Skeletal muscle satellite cell (primary cell): ENCODE results near the gene IFNK.
"Not testable (repeated sequence)": the region's sequence is repeated elsewhere in the genome, so short reads cannot be mapped to it uniquely, and the experiment has no call there.

Experiments used
- H3K27me3 ChIP-seq: 2 replicates; pipeline ENCODE4 v1.7.0; 2013; ENCODE audit warnings: low read length; ENCODE audit not compliant: control insufficient read depth, insufficient read depth
- H3K36me3 ChIP-seq: 2 replicates; pipeline ENCODE4 v1.7.0; 2013; ENCODE audit warnings: mild to moderate bottlenecking, control low read depth, low read length; ENCODE audit not compliant: insufficient read depth
- H3K4me1 ChIP-seq: 2 replicates; pipeline ENCODE4 v1.7.0; 2013; ENCODE audit warnings: low read length; ENCODE audit not compliant: control insufficient read depth, insufficient read depth
- H3K4me2 ChIP-seq: 2 replicates; pipeline ENCODE4 v1.7.0; 2013; ENCODE audit warnings: mild to moderate bottlenecking, low read length
- H3K4me3 ChIP-seq: 2 replicates; pipeline ENCODE4 v1.7.0; 2013; ENCODE audit warnings: low read length
- H3K9ac ChIP-seq: 2 replicates; pipeline ENCODE4 v1.7.0; 2013; ENCODE audit warnings: mild to moderate bottlenecking, low read depth, low read length, moderate library complexity
- H3K9me3 ChIP-seq: replicated peaks from 2 replicates; pipeline ENCODE4 v1.7.0; 2013; ENCODE audit warnings: mild to moderate bottlenecking, control low read depth, low read length

The IFNK gene

GRCh38 chr9:27491154-27491553 lies 32.9 kb upstream of the IFNK start:
- no peaks in the 10 kb centered on the region for H3K9me3 ChIP-seq
- H3K36me3 ChIP-seq = no peaks in the 10 kb centered on the region
- no peaks in the 10 kb centered on the region for H3K4me1 ChIP-seq
- H3K4me3 ChIP-seq = no peak overlapping the region
- H3K4me2 ChIP-seq = no peak overlapping the region
- no peaks in the 10 kb centered on the region for H3K27me3 ChIP-seq
- no peak overlapping the region for H3K9ac ChIP-seq

- Histone ChIP-seq H3K36me3 (no peaks in the 10 kb centered on the region), H3K27me3 (peaks cover 4% of the 10 kb centered on the region), H3K9ac (no peak overlapping the region), H3K4me2 (no peak overlapping the region), H3K4me1 (peaks cover 7% of the 10 kb centered on the region), H3K9me3 (no peaks in the 10 kb centered on the region), H3K4me3 (no peak overlapping the region)
Measured at GRCh38 chr9:27495480-27496134, 28.5 kb upstream of the IFNK start.

- Histone ChIP-seq H3K4me1 (peaks cover 7% of the 10 kb centered on the region), H3K4me2 (no peak overlapping the region), H3K27me3 (peaks cover 4% of the 10 kb centered on the region), H3K9ac (no peak overlapping the region), H3K36me3 (no peaks in the 10 kb centered on the region), H3K4me3 (no peak overlapping the region), H3K9me3 (no peaks in the 10 kb centered on the region)
Measured at GRCh38 chr9:27496135-27496504, 28.0 kb upstream of the IFNK start.

GRCh38 chr9:27497883-27498417 lies 26.1 kb upstream of the IFNK start:
- H3K4me3 ChIP-seq = no peak overlapping the region
- H3K27me3 ChIP-seq = peaks cover 4% of the 10 kb centered on the region
- H3K9ac ChIP-seq = no peak overlapping the region
- no peaks in the 10 kb centered on the region for H3K36me3 ChIP-seq
- H3K4me2 ChIP-seq = no peak overlapping the region
- H3K9me3 ChIP-seq = no peaks in the 10 kb centered on the region
- H3K4me1 ChIP-seq = peaks cover 7% of the 10 kb centered on the region

- Histone ChIP-seq H3K27me3 (peaks cover 4% of the 10 kb centered on the region), H3K9ac (no peak overlapping the region), H3K4me3 (no peak overlapping the region), H3K4me1 (peaks cover 7% of the 10 kb centered on the region), H3K9me3 (no peaks in the 10 kb centered on the region), H3K36me3 (no peaks in the 10 kb centered on the region), H3K4me2 (no peak overlapping the region)
Measured at GRCh38 chr9:27499451-27499850, 24.6 kb upstream of the IFNK start.

DNA sequence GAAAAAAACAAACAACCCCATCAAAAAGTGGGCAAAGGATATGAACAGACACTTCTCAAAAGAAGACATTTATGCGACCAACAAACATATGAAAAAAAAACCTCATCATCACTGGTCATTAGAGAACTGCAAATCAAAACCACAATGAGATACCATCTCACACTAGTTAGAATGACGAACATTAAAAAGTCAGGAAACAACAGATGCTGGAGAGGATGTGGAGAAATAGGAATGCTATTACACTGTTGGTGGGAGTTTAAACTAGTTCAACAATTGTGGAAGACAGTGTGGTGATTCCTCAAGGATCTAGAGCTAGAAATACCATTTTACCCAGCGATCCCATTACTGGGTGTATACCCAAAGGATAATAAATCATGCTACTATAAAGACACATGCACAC lies 23.2 kb upstream of the IFNK start:
- not testable (repeated sequence) for H3K4me1 ChIP-seq, H3K36me3 ChIP-seq, H3K27me3 ChIP-seq

GRCh38 chr9:27503623-27504022 lies 20.5 kb upstream of the IFNK start:
- Histone ChIP-seq H3K4me2 (no peak overlapping the region), H3K4me3 (no peak overlapping the region), H3K9me3 (no peaks in the 10 kb centered on the region), H3K36me3 (no peaks in the 10 kb centered on the region), H3K4me1 (peaks cover 7% of the 10 kb centered on the region), H3K9ac (no peak overlapping the region), H3K27me3 (no peaks in the 10 kb centered on the region)

More for the DNA sequence above, 23.2 kb upstream of the IFNK start:
- H3K9ac ChIP-seq, H3K4me2 ChIP-seq, H3K4me3 ChIP-seq, H3K9me3 ChIP-seq: not testable (repeated sequence)

DNA sequence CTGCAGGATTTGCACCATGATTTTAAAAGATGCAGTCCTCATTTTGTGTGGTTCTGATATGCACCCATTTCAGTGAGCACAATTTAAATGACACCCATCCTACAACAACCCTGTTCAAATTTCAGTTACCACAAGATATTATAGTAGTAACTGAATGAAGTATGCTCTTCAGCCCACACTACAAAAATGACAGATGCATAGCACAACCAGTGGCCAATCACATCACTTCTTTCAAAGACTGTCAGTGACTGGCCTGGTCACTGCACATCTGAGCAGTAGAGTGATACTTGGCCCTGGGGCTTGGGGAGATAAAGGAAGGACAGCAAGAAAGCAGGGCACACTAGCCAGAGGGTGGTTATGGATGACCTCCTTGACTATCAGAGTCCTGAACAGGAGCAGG lies 19.8 kb upstream of the IFNK start:
- no peaks in the 10 kb centered on the region for H3K27me3 ChIP-seq
- H3K4me1 ChIP-seq = peaks cover 5% of the 10 kb centered on the region
- no peak overlapping the region for H3K4me2 ChIP-seq
- no peak overlapping the region for H3K4me3 ChIP-seq
- no peaks in the 10 kb centered on the region for H3K36me3 ChIP-seq
- H3K9ac ChIP-seq = no peak overlapping the region
- no peaks in the 10 kb centered on the region for H3K9me3 ChIP-seq

- H3K4me2 ChIP-seq = no peak overlapping the region
- H3K4me1 ChIP-seq = no peaks in the 10 kb centered on the region
- H3K9me3 ChIP-seq = no peaks in the 10 kb centered on the region
- no peaks in the 10 kb centered on the region for H3K36me3 ChIP-seq
- no peak overlapping the region for H3K9ac ChIP-seq
- H3K27me3 ChIP-seq = no peaks in the 10 kb centered on the region
- no peak overlapping the region for H3K4me3 ChIP-seq
Measured at GRCh38 chr9:27505744-27506161, 18.3 kb upstream of the IFNK start.

DNA sequence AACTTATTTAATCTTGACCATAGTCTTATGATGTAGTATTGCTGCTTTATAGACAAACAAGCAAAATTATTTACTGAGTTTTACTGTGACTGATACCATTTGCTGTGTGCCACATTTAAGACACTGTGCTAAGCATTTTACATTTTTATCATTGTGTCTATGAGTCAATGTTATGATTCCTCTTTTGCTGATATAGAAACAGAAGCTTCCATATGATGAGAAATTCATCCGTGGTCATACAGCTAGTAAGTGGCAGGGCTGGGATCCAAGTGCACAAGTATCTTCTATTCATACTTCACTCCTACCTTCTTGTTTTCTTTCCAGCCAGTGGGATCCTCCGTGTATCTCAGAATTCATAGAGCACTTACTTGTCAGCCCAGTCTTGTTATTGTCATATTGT lies 17.1 kb upstream of the IFNK start:
- Histone ChIP-seq H3K27me3 (no peaks in the 10 kb centered on the region), H3K36me3 (no peaks in the 10 kb centered on the region), H3K9ac (no peak overlapping the region), H3K4me1 (no peaks in the 10 kb centered on the region), H3K4me2 (no peak overlapping the region), H3K9me3 (no peaks in the 10 kb centered on the region), H3K4me3 (no peak overlapping the region)

DNA sequence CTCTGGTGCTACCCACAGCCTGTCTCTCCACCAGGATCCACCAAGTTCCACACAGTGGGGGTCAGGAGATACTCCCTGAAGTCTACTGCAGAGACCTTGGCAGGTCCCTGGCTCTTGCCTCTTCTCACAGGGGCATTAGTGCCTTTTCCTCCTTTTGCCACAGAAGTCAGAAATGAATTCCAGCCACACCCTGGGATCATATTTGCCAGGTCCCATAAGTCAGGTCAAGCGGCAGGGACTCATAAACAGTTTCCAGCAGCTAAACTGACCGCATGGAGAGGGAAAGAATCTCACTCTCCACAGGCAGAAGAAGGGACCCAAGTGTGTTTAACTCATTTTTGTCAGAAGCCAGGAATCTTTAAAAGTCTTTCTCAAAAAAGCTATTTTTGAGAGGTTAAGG lies 13.3 kb upstream of the IFNK start:
- Histone ChIP-seq H3K36me3 (no peaks in the 10 kb centered on the region), H3K9me3 (no peaks in the 10 kb centered on the region), H3K4me2 (no peak overlapping the region), H3K9ac (no peak overlapping the region), H3K4me3 (no peak overlapping the region), H3K27me3 (no peaks in the 10 kb centered on the region), H3K4me1 (no peaks in the 10 kb centered on the region)

- no peaks in the 10 kb centered on the region for H3K27me3 ChIP-seq
- H3K4me1 ChIP-seq = no peaks in the 10 kb centered on the region
- H3K9ac ChIP-seq = no peak overlapping the region
- H3K4me3 ChIP-seq = no peak overlapping the region
- no peak overlapping the region for H3K4me2 ChIP-seq
- H3K9me3 ChIP-seq = no peaks in the 10 kb centered on the region
- no peaks in the 10 kb centered on the region for H3K36me3 ChIP-seq
Measured at GRCh38 chr9:27511771-27512170, 12.3 kb upstream of the IFNK start.
